RPMI8226 (cell line): Measurements from ENCODE around the gene MIX23.
A peak's percentile ranks its signal among the peaks of the same experiment; 100 is the strongest.

Experiments
- DNase-seq: peaks from one replicate; pipeline ENCODE4 v3.0.0-alpha.2; 2015

Gene MIX23

DNA sequence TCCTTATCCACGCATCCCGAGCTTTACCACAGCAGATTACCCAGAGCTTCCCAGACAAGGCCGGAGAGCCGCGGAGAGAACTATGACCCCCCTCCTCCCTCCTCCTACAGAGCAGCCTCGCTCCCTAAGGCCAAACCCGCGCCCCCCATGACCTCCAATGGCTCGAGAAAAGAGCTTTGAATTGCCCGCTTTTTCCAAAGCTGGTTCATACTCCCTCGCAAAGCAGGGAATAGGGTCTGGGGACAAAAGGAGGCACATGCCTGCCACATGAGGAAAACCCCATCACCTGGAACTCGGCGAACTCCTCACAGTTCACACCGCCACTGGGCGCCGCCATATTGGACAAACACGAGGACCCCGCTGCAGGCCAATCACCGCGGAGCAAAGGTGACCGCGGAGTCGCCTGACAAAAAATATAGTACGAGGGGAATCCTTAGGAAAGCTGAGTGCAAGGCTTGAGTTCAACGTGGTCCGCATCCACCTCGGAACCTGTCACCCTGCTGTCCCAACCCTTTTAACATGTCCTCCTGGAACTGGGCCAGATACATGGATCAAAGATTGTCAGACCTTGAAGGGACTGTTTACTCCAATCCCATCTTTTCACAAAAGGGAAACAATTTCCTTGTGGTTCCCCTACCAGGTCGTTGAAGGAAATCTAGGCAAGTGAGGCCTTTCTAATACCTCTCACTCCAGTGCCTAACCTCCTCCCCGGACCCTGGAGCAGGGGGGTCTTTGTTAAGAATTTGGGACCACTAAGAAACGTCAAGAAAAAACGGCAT is at the start of gene MIX23:
Gene MIX23, minus strand, starts transcription at position 344 of the 779 bp plus-strand sequence. Its CDS starts 7 bp downstream, at position 337.
- peak; percentile 92 for DNase-seq

DNA sequence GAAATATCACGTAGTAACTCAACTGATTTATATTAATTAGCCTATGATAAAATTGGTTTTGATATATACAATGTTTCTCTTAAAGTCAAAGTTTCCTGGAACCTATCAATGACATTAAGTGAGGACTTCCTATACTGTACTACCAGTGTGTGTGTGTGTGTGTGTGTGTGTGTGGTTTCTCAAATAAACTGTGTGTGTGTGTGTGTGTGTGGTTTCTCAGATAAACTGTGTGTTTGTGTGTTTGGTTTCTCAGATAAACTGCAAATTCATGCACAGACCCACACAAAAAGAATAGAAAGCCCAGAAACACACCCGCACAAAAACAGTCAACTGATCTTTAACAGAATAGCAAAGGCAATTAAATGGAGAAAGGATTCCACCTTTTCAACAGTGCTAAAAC is 47.3 kb upstream of the MIX23 start:
- DNase-seq = no peak

DNA sequence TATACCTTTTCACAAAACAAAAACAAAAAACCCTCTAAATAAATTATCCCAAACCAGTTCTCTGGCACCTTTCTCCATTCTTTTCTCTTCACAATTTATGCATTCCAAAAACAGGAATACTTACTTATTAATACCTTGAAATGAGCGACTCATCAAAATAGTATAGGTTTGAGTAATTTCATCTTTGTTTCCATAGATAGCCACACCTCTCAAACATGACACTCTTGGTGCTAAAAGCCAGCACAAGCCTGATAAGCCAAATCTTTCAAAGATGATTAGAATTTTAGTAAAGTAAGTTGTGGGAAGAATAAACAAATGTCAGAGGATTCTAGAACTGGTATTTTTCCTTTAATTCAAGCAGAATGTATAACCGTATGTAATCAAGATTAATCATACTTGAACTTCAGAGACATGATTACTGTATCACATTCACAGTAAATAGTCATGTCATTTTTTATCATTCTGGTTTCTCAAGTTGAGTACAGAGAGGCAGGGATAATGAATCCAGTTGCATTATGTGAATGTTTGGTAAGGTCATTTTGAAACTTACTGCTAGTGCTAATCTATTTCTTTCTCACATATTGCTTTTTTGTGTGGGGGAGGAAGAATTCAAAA is 44.9 kb upstream of the MIX23 start:
- no peak for DNase-seq

DNA sequence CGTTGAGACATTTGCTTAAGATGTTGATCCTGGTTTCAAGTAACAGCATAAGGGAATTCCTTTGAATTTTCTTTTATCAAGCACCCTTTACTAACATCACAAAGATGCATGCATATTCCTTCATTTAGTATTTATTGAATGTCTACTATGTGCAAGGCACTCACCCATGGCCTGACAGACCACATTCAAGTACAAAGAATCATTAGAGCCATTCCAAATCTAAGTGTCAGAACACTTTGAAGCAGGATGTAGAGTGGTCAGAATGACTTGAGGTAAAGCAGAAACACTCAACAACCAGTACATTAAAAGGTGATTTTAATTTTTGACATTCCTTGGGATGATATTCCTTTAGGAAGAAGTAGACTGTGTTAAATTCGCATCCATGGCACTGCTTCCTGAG is 38.8 kb upstream of the MIX23 start:
- DNase-seq = no peak

DNA sequence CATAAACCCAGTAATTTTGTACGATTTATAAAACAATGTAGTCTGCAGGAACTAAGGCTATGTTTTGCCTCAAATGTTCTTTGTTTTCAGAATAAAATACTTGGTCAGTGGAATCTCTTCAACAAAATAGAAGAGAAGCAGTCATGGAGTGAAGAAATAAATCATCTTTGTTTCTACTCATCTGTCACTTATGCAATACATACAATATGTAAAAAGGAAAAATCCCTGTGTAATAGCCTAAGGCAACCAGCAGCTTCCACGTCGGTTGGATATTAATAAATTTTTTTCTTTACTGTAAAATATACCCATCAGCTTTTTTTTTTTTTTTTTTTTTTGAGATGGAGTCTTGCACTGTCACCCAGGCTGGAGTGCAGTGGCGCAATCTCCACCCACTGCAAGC is 38.1 kb upstream of the MIX23 start:
- no peak for DNase-seq

DNA sequence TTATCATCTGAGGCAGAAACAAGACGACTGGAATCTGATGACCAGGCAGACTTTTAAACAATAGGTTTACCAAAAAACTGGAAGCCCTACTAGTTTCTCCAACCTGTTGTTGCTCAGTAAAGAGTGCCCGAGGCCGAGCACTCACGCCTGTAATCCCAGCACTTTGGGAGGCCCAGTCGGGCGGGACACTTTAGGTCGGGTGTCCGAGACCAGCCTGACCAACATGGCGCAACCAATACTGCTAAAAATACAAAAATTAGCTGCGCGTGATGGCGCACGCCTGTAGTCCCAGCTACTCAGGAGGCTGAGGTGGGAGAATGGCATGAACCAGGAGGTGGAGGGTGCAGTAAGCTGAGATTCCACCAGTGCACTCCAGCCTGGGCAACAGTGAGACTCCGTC is 33.9 kb upstream of the MIX23 start:
- peak; percentile 23 for DNase-seq

DNA sequence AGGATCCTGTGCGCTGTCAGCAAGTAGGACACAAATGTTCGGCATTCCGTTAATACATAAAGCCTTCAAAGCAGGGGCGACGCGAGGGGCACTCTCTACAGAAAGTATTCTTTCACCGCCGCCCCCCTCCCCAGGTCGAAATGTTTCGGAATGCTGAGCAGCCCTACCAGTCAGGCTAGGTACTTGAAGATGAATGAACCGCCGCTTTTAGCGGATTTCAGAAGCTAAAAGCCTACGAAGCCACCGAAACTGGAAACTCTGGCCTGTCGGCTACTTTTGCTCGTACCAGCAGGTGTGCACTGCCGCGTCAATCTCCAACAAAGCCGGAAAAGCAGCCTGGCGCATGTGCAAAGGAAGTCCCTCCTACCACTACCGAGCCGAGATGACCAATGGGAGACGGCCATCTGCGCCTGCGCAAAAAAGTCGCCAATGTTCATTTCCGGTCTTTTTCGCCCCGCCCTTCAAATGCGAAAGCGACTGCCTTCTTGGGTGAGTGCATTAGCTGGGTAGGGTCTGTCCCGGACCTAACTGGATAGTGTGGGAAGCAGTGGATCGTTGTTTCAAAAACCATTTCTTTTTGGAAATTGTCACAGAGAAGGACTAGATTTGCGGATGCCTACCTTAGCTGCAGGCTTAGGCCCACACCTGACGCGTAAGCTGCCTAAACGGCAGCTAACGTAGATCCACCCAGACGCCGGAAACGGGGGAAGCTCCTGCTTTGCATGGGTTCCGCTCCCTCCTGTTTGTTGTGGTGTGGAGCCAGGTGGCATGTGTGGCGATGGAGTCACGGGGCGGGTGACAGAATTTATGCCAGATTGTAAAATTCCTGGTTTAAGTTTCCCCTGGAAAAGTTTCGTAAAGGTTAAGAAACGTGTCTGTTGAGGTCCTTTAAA is 33.0 kb upstream of the MIX23 start, which contains the start of gene WDR5B:
Gene WDR5B, minus strand, starts transcription at position 301 of the 893 bp plus-strand sequence. CDS start 534 bp downstream, outside the sequence.
- DNase-seq = peak; percentile 98

DNA sequence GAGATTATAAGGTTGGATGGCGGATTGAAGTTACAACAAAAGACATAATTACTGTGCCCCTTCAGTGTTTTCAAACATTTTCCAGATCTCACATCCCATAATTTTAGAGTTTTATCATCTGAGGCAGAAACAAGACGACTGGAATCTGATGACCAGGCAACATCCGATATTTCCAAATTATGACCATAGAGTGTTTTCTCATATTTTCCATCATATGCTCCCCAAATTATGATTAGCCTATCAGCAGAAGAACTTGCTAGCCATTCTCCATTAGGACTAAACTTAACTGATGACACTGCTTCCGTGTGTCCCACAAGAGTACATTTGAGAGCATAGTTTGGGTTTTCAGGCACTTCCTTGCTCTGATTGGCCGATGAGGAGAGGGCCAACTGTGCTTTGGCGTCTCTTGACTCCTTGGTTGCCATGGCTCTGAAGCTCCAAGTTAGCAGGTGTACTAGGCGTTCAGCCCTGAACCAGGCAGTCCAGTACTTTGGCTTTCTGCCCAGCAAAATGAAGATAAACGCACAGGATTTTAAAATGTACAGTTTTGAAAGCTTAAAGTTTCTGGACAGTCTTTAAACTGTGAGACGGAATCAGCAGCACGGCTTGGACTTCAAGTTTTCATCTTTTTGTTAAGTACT is 32.2 kb upstream of the MIX23 start:
- DNase-seq = peak; percentile 87

DNA sequence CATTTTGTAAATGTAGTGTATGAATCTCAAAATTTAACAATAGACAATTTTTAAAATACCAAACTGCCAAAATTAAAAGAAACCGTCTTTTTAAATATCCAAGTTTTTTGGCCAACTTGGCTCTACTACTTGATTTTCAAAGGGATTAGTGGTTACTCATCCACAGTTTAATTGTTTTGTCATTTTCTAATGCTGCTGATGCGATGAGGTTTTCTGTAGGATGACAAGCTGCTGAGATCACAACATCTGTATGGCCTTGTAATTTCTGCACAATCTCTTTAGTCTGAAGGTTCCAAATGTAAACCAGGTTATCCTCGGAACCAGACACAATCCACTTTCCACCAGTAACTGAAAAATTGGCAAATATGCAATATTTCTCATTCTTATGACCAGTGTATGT is 31.4 kb upstream of the MIX23 start:
- no peak for DNase-seq

DNA sequence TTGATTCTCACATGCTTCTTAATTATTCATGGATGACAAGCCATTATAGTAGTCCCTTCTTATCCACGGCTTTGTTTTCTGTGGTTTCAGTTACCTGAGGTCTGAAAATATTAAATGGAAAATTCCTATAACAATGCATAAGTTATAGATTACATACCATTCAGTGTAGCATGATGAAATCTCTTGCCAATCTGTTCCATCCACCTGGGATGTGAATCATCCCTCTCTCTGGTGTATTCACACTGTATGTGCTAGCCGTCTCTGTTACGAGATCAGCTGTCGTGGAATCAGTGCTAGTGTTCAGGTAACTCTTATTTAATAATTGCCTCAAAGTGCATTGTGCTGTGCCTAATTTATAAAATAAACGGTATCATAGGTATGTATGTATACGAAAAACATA is 27.6 kb upstream of the MIX23 start:
- no peak for DNase-seq

DNA sequence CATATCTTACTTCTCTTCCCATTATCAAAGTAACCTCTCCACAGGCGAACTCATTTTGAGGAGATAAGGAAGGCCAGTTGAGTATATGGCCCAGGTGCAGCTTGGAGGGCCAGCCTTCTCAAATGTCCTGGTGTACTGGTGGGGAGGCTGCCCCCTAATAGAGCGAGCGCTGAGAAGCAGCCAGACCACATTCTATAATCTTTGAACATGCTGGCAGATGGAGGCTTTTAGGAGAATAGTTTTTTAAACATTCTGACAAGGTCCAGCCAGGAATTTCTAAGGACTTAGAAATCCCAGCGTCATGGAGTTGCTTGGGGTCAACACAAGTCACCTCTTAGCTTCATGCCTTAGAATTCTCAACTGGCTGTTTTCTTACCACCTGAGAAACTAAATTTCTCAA is 27.1 kb upstream of the MIX23 start:
- DNase-seq = no peak

DNA sequence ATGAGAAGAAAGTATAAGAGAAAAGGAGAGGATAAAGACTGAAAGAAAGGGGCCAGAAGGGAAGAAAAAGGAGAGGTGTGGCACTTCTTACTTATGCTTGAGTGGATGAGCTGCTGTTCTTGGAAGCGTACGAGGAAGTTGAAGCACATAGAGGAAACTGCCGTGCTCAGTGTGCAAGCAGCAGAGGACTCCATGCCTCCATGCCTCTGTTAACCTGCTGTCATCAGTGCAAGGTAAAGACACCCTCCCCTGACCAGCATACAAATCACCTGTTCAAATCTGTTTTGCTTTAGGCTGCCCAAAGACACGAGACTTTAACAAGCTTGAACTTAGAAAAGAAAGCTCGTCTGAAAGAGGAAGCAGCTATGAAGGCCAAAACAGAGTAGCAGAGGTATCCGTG is 26.4 kb upstream of the MIX23 start:
- no peak for DNase-seq

DNA sequence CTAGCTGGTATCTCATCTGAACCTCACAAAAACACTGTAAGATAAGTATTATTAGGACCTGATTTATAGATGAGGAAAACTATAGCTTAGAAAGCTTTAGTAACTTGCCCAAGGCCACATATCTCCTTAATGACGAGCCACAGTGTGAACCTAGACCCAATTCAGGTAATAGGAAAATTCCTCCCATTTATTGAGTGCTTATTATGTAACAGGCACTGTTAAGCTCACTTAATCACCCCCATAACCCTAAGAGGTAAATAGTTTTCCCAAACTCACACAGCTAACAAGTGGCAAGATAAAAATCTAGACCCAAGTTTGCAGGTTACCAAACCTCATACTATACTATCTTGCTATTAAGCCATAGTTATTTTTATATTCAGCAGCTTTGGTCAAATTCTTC is 24.9 kb upstream of the MIX23 start:
- DNase-seq = no peak

DNA sequence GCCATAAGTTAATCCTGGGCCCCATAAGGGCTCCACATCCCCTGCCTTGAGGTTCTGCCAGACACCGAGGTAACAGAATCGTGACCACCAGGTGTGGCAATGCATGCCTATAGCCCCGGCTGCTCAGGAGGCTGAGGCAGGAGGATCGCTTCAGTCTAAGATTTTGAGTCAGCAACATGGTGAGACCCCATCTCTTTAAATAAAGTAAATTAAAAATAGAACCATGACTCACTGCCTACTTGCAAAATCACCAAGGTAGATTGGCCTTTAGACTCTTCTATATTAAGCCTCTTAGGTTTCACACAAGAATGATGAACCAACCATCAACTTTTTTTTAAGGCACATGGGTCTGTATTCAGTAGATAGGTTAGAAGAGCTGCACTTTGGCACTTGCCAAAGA is 23.2 kb upstream of the MIX23 start:
- no peak for DNase-seq

DNA sequence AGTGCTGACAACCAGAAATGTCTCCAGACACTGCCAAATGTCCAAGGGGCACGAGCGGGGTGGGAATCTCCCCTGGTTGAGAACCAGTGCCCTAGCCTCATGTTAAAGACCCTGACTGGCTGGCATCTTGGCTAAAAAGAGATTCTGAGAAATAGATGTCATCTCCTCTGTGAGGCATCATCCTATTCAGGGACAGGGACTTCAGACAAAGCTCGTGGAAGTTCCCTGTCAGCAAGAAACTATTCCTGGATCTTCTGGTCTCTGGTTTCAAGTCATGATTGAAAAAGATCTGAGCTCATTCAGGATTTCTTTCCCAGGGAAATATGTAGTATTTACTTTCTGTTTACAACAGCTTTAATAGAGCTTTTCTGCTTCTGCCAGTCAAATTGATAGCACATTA is 22.0 kb upstream of the MIX23 start:
- DNase-seq = no peak

DNA sequence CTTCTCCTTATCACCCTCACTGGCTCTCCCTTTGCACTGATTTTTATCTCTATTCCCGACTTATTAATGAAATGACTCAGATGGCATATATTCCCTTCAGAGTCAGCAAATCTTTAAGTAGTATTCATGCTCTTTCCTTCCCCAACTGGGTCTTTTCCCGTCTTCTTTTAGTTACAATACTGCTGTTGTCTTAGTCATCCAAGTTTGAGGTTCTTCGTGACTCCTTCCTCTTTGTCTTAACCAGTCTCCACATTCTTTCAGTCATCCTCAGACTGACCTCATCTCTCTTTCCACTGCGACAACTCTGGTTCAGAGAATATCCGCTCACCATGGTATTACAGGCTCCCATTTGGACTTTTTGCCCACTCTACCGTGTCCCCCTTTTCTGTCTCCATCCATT is 20.5 kb upstream of the MIX23 start:
- no peak for DNase-seq

DNA sequence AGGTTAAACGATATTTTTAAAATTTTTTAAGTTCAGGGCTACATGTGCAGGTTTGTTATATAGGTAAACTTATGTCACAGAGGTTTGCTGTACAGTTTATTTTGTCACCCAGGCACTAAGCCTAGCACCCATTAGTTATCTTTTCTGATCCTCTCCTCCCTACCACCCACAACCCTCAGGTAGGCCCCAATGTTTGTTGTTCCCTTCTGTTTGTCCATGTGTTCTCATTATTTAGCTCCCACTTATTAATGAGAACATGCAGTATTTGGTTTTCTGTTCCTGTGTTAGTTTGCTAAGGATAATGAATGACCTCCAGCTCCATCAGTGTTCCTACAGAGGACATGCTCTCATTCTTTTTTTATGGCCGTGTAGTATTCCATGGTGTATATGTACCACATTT is 15.9 kb upstream of the MIX23 start:
- no peak for DNase-seq

DNA sequence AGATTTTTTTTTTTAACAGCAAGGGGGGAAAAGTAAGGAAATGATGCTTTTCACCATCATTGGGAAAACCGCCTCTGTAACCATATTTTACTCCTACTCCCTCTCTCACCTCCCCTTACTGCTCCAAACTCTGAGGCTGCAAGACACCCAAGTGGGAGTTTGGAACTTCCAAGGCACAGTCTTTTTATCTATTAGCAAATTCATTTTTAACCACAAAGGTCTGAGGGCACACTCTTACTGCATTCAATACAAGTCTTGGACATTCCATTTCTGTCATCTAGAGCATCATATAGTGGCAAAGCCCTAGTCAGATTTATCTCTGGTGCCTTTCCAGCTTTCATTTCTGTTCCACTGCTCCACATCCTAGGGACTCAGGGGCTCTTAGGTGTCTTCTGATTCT is 14.2 kb upstream of the MIX23 start:
- no peak for DNase-seq

DNA sequence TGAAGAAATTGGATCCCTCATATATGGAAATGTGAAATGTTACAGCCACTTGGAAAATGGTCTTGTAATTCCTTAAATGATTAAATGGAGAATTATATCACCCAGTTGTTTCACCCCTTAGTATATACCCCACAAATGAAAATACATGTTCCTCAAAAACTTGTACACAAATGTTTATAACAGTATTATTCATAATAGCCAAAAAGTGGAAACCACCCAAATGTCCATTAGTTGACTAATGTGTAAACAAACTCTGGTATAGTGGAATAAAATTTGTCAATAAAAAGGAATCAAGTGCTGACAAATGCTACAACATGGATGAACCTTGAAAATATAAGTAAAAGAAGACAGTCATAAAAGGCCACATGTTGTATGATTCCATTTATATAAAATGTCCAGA is 13.5 kb upstream of the MIX23 start:
- no peak for DNase-seq

DNA sequence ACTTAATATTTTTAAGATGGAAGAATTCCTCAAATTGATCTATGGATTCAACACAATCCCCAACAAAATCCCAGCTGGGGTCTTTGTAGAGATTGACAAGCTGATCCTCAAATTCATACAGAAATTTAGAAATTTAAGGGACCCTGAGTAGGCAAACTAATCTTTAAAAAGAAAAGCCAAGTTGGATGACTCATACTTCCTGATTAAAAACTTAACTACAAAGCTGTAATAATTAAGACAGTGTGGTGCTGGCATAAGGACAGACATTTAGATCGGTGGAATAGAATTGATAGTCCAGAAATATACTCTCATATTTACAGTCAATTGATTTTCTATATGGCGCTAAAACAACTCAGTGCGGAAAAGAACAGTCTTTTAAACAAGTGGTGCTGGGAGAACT is 12.6 kb upstream of the MIX23 start:
- DNase-seq = no peak

DNA sequence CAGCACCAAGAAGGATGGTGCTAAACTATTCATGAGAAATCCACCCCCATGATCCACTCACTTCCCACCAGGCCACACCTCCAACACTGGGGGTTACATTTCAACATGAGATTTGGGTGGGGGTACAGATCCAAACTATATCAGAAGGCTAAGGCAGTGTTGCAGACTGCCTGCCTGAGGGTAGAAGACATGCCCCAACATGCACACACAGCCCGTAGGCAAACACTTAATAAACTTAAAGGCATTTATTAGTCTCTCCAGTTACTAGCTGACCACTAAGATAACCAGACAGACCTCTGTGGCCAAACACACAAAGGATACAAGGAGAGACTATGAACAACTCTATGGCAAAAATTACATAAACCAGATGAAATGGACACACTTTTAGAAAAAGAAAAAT is 11.1 kb upstream of the MIX23 start:
- DNase-seq = no peak

DNA sequence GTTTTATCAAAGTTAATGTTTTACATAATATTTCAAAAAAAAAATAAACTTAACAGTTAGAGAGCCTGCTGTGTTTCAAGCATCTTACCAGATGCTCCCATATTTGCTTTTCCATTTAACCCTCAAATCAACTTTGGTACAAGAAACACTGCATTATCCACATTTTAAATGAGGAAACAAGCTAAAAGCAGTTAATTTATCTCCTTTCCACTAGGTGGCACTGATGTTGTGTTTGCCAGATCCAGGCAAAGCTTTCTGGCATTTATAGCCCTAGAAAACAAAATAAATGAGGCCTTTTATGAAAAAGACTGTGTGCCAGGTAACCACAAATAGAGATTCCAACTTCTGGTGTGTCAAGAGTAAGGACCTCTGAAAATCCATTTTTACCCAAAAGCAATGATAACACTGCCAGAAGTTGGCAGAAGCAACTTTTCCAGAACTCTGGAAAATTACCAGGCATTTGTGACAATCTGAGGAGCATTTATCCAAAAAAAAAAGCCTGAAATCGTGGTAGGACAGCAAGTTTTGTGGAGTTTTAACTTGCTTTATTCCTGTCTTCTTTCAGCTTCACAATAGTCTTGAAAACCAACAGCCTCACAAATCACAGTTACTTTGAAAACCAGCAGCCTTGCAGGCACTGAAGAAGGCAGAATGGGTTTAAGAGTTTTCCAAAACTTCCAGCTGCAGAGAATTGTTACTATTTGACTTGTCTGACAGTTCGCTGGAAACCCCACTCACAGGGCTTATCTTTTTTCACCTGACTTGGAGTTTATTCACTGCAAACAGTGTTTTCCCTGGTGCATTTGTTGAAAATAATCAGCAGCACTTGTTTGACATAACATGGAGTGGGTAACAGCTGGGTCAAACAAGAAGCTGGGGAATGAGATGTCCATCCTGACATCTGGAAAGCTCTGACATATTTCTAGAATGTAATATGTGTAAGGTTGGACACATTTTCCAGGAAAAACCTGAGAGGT is 10.1 kb upstream of the MIX23 start:
- DNase-seq = peak; percentile 49
